HG02943 (cell line): ENCODE results near the gene INPP5F.
A peak's percentile ranks its signal among the peaks of the same experiment; 100 is the strongest.
"Not testable (repeated sequence)": the region's sequence is repeated elsewhere in the genome, so short reads cannot be mapped to it uniquely, and the experiment has no call there.

Experiments used
- ATAC-seq: cut with Tn5 transposase; IDR thresholded peaks from one replicate; pipeline ENCODE4 v1.9.1; 2021; ENCODE audit warnings: mild to moderate bottlenecking, low read depth, moderate library complexity; ENCODE audit not compliant: unreplicated experiment

The INPP5F gene

GRCh38 chr10:119858063-119858462 is 132.2 kb downstream of the INPP5F start:
- no peak for ATAC-seq

- no peak for ATAC-seq
These were observed 133.8 kb downstream of the INPP5F start for GRCh38 chr10:119859420-119860258.

GRCh38 chr10:119860866-119861607 is 135.2 kb downstream of the INPP5F start:
- no peak for ATAC-seq

- no peak for ATAC-seq
These were observed 136.7 kb downstream of the INPP5F start for GRCh38 chr10:119862524-119862923.

GRCh38 chr10:119863951-119864565 is 138.2 kb downstream of the INPP5F start:
- no peak for ATAC-seq

GRCh38 chr10:119865699-119866240 is 139.9 kb downstream of the INPP5F start:
- no peak for ATAC-seq

- no peak for ATAC-seq
These were observed 141.5 kb downstream of the INPP5F start for GRCh38 chr10:119867317-119867716.

GRCh38 chr10:119869398-119869797 is 143.5 kb downstream of the INPP5F start:
- ATAC-seq, result not testable (repeated sequence)

- ATAC-seq, result peak; percentile 30
These were observed 146.2 kb downstream of the INPP5F start for GRCh38 chr10:119871881-119872609.

GRCh38 chr10:119872610-119872859 is 146.7 kb downstream of the INPP5F start, which contains the start of gene MCMBP:
TSS of gene MCMBP (minus strand) at chr10:119872843. CDS start at chr10:119872584, 259 bp downstream.
- peak; percentile 9 for ATAC-seq

GRCh38 chr10:119872860-119873681 is 147.2 kb downstream of the INPP5F start:
- peak; percentile 88 for ATAC-seq

- ATAC-seq, result no peak
These were observed 152.7 kb downstream of the INPP5F start for GRCh38 chr10:119878524-119878923.
